Stimulated activated CD4-positive, alpha-beta T cell treated with anti-CD3 and anti-CD28 coated beads, Interleukin-1b, Interleukin-23, amount 100 ng/mL, for 1 hour (primary cell): ENCODE measurements around the gene RASSF4.

ENCODE experiments used
- DNase-seq, 2 donors: peaks; one replicate each; pipeline ENCODE4 v3.0.0-alpha.2; 2020; ENCODE audit warnings: low read depth in 2 of 2

The RASSF4 gene

DNA sequence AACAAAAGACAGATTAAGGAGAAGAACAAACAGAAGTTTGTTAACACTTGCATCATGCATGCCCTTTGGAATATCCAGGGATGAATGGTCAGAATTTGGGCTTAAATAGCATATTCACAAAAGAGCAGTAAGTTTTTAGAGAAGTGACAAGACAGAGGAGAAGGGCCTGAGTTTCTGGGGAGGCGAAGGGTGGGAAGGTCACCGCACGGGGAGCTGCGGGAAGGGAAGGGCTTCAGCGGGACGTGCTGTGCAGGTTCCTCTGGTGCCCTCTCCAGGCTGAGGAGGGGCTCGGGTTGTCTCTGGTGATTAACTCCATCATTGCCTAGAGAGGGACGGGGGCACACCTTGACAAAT, 30.7 kb downstream of the RASSF4 start:
- DNase-seq = no peak

- DNase-seq = no peak
Observed at GRCh38 chr10:44990965-44991364, 31.4 kb downstream of the RASSF4 start.

DNA sequence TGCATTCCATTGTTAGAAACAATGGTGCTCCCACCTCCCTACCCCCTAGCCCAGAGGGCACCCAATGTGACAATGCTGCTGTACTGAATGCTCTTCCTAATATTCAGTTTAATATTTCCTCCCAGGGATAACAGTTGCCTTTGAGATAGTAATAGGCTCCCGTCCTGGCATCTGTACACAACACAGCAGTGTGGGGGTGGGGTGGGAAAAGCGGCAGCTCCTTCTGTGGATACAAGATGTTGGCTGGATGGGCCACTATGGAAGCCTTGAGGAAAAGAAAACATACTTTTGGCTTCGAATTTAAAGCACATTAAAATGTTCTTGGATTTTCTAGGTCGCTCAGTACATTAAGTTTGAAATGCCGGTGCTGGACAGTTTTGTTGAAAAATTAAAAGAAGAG, 32.0 kb downstream of the RASSF4 start:
- no peak for DNase-seq

GRCh38 chr10:44992070-44992731, 32.6 kb downstream of the RASSF4 start:
- no peak for DNase-seq

- DNase-seq = no peak
Observed at GRCh38 chr10:44992732-44993225, 33.2 kb downstream of the RASSF4 start.

DNA sequence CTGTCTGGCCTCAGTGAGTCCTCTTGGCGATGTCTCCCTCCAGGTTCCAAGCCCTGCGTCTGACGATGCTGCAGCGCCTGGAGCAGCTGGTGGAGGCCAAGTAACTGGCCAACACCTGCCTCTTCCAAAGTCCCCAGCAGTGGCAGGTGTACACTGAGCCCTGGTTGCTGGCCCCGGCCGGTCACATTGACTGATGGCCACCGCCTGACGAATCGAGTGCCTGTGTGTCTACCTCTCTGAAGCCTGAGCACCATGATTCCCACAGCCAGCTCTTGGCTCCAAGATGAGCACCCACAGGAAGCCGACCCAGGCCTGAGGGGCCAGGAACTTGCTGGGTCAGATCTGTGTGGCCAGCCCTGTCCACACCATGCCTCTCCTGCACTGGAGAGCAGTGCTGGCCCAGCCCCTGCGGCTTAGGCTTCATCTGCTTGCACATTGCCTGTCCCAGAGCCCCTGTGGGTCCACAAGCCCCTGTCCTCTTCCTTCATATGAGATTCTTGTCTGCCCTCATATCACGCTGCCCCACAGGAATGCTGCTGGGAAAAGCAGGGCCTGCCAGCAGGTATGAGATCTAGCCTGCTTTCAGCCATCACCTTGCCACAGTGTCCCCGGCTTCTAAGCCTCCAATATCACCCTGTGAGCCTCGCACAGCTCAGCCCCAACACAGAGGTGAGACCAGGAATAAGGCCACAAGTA, 33.8 kb downstream of the RASSF4 start:
- DNase-seq = no peak

DNA sequence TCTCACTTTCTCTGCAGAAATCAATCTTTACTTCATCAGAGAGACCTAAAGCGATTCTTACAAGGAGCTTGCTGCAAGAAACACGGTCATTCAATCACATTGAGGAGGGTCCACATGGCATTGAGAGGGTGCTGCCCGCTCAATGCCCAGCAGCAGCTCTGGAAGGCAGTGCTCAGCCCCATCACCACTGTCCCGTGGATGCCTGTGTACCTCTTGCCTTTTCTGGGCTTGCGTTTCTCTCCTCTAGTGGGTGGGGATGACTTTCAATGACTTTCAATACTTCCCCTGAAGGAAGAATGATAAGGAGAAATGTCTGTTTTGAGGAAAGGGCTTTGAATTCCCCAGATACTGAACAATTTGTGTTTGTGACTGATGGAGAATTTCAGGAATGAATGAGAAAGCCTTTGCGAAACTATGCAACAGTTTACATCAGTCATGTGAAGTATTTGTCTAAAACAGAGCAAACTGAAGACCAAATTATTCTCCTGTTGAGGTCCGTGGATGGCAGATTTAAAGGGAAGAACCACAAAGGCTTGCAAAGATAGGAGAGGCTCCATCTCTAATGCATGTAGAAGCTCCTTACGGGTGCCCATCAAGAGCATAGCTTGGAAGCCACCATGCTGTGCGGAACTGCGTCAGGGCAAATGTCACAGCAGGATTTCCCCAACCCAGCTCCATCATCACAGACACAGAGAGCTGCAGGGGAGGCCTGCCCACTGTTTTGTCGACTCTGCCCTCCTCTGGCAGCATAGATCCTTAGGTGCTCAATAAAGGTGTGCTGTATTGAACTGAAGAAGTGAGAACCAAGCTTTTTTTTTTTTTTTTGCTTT, 34.5 kb downstream of the RASSF4 start:
- DNase-seq = no peak

DNA sequence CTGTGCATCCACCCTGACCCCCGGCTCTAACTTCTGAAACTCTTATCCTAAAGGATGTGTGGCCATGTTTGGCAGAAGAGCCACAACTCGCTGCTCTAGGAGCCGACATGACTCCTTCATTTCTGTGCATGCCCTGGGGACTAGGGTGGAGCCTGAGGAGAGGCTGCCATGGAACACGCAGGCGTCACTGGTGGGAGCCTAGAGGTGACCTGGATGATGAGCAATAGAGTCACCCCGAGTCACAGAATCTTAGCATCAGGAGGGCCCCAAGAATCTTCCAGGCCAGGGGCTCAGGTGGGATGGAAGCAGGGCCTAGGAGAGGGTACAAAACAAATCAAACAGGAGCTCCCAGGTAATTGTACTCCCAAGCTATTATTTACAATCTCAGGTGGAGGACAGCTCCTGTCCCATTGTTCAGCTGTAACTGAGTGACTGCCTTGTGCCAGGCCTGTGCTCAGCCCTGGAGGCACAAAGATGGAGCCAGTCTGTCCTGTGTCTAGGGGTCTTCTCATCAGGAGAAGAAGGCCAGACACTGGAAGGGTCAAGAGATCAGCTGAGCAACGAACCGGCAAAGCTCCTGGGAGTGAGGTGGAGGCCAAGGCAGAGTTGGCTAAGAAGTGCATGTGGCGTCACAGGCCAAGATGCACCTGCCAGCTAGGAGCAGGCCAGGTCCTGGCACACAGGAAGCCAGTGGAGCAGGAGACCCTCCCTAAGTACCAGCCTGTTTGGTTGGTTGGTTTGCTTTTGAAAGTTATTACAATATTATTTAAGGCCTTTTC, 35.3 kb downstream of the RASSF4 start:
- DNase-seq = no peak

GRCh38 chr10:44995581-44995913, 35.9 kb downstream of the RASSF4 start:
- no peak for DNase-seq

- no peak for DNase-seq
Observed at GRCh38 chr10:44995914-44996669, 36.5 kb downstream of the RASSF4 start.

- no peak for DNase-seq
Observed at GRCh38 chr10:44997105-44997748, 37.6 kb downstream of the RASSF4 start.

GRCh38 chr10:44998146-44998631, 38.6 kb downstream of the RASSF4 start:
- no peak for DNase-seq

- DNase-seq = no peak
Observed at GRCh38 chr10:45000138-45000751, 40.6 kb downstream of the RASSF4 start.

DNA sequence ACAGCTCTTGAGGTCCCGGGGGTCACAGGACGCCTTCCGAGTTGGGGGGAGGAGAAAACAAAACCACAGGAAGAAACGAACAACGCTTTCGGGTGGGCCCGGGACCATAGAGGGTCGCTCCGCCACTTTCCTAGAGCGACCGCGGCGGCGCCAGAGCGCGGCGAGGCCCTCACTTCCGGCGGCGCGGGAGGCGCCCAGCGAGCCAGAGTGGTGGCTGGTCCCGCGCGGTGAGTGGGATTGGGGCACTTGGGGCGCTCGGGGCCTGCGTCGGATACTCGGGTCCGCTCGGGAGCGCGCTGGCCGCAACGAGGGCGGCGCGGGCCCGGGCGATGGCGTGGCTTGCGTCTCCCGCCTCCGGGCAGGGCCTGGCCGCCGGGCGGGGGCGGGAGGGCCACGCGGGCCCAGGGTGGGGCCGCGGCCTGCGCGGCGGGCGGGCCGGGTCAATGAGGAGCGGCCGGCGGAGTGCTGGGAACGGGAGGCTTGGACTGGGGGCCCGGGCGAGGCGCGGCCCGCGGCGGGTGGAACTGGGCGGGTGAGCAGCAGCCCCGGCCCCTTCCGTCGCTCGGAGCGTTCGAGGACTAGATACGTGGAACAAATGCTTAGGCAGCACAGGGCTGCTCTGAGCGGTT, 41.3 kb downstream of the RASSF4 start, which contains the start of gene ZNF22:
TSS of gene ZNF22 (plus strand) at position 172 of the 629 bp plus-strand sequence. CDS start 2,446 bp downstream, outside the sequence.
- DNase-seq = peak in 1 of 2 donors; percentile 43

GRCh38 chr10:45001381-45002148, 42.0 kb downstream of the RASSF4 start:
- DNase-seq = peak in 1 of 2 donors; percentile 9

GRCh38 chr10:45003432-45004000, 43.9 kb downstream of the RASSF4 start:
- no peak for DNase-seq

GRCh38 chr10:45004661-45005060, 45.1 kb downstream of the RASSF4 start:
- no peak for DNase-seq

- DNase-seq = no peak
Observed at GRCh38 chr10:45005284-45005683, 45.7 kb downstream of the RASSF4 start.
